ENCODE measurements around the gene SLCO3A1. TPM values are rescaled to one million over a fixed set of nuclear protein-coding genes. Genes with fewer than 3 reads are reported as not detected.
"Not testable (repeated sequence)": the region's sequence is repeated elsewhere in the genome, so short reads cannot be mapped to it uniquely, and the experiment has no call there.

SLCO3A1 gene
- total RNA-seq, 1 experiment from 2014 or later: 1.4 TPM

GRCh38 chr15:91952216-91952615 is 98.7 kb downstream of the SLCO3A1 start:
- Histone ChIP-seq H3K36me3 (replicated peaks; ENCODE audit: control insufficient read depth, insufficient read depth, low read length) (no peaks in the 10 kb centered on the region), H3K4me3 (ENCODE audit: insufficient read depth, low read depth, low read length) (no peak overlapping the region), H3K27me3 (ENCODE audit: control insufficient read depth, insufficient read depth, low read length) (no peaks in the 10 kb centered on the region)
- no peak for DNase-seq

- Histone ChIP-seq H3K4me3 (ENCODE audit: insufficient read depth, low read depth, low read length) (no peak overlapping the region), H3K36me3 (replicated peaks; ENCODE audit: control insufficient read depth, insufficient read depth, low read length) (no peaks in the 10 kb centered on the region), H3K27me3 (ENCODE audit: control insufficient read depth, insufficient read depth, low read length) (no peaks in the 10 kb centered on the region)
- DNase-seq: no peak
Measured at GRCh38 chr15:91953432-91953831, 99.9 kb downstream of the SLCO3A1 start.

DNA sequence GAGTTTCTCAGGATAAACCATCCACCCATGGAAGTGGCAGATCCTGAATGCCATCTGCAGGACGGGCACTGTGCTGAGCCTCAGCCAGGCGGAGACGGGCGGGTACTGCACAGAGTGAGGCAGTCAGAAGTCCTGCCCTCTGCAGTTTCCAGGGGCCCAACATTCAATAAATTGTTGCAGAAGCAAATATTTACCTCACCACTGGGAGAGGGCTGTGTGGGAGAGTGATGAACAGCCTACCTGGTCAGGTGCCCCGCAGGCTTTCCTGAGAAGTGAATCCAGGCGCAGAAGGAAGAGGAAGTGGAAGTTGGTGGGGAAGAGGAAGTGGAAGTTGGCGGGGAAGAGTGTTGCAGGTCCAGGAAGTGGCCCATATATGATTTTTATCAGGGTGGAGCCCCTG is 100.8 kb downstream of the SLCO3A1 start:
- DNase-seq: no peak
- Histone ChIP-seq H3K4me3 (ENCODE audit: insufficient read depth, low read depth, low read length) (no peak overlapping the region), H3K36me3 (replicated peaks; ENCODE audit: control insufficient read depth, insufficient read depth, low read length) (no peaks in the 10 kb centered on the region), H3K27me3 (ENCODE audit: control insufficient read depth, insufficient read depth, low read length) (no peaks in the 10 kb centered on the region)

DNA sequence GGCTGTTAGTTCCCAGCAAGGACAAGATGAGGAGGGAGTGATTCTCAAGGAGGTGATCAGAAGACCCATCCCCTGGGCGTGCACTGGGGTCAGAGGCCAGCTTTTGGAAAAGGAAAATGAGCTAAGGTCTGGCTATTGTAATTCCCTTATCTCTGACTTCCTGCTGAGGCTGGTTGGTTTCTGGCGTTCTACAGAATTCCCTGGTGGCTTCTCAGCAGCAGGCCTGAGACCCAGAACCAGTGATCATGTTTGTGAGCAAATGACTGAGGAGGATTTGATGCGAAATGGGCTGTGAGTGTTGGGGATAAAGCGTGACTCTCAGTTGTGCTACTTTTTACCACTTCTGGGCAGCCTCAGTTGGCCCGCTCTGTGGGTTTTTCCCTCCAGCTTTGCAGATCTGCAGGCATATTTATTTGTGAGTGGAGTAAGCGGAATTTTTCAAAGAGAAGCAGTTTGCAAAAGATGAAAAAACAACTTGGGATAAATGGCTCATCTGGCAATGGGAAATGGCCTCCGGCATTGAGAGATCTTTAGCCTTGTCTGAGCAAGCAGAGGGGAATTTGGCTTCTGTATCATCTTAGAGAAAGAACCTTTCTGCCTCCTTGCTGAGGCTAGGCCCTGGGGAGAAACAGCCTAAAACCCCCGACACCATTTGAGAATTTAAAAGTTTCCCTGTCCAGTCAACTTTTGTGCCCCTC is 102.7 kb downstream of the SLCO3A1 start:
- Histone ChIP-seq H3K36me3 (replicated peaks; ENCODE audit: control insufficient read depth, insufficient read depth, low read length) (no peaks in the 10 kb centered on the region), H3K4me3 (ENCODE audit: insufficient read depth, low read depth, low read length) (no peak overlapping the region), H3K27me3 (ENCODE audit: control insufficient read depth, insufficient read depth, low read length) (no peaks in the 10 kb centered on the region)
- no peak for DNase-seq

- no peak overlapping the region for H3K4me3 ChIP-seq (ENCODE audit: insufficient read depth, low read depth, low read length)
- no peaks in the 10 kb centered on the region for H3K36me3 ChIP-seq (replicated peaks; ENCODE audit: control insufficient read depth, insufficient read depth, low read length)
- H3K27me3 ChIP-seq (ENCODE audit: control insufficient read depth, insufficient read depth, low read length): no peaks in the 10 kb centered on the region
- no peak for DNase-seq
Measured at GRCh38 chr15:91961357-91961756, 107.8 kb downstream of the SLCO3A1 start.

DNA sequence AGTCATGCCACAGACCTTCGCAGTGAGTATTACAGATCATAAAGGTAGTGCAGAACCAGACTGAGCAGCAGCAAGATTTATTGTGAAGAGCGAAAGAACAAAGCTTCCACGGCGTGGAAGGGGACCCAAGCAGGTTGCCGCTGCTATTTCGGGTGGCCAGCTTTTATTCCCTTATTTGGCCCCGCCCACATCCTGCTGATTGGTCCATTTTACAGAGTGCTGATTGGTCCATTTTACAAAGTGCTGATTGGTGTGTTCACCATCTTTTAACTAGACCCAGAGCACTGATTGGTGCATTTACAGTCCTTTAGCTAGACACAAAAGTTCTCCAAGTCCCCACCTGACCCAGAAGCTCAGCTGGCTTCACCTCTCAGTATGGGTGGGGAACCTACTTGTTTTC is 110.2 kb downstream of the SLCO3A1 start:
- not testable (repeated sequence) for H3K36me3 ChIP-seq (replicated peaks; ENCODE audit: control insufficient read depth, insufficient read depth, low read length); DNase-seq

DNA sequence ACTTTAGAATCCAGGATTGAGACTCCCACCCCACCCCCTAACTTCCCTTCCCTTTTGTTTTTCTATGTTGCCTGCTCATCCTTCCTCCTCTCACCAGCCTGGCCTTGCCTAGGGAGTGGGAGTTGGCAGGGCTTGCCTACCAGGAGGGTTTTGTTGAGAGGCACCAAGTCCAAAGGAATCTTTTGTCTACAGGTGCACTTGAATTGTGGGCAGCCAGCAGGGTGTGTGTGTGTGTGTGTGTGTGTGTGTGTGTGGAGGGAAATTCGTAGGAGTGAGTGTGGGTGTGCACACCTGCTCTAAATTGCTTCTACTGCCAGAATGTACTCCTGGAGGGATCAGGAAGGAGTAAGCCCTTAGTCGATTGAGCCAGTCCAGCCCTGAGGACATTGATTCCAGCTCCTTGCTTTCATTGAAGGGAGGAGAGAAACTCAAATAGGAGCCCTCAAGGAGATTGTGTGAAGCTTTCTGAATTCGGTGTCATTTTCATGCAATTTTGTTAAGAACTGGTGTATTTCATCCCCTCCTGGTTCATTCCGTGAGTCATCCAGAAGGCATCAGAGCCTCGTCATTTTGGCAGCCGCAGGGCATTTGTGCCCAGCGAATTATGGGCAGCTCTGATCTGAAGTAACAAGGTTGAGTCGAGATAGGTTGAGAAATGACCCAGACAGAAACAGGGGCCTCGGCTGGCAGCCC is 112.1 kb downstream of the SLCO3A1 start:
- no peak for DNase-seq
- no peaks in the 10 kb centered on the region for H3K36me3 ChIP-seq (replicated peaks; ENCODE audit: control insufficient read depth, insufficient read depth, low read length)
- no peaks in the 10 kb centered on the region for H3K27me3 ChIP-seq (ENCODE audit: control insufficient read depth, insufficient read depth, low read length)
- no peak overlapping the region for H3K4me3 ChIP-seq (ENCODE audit: insufficient read depth, low read depth, low read length)

More for the DNA sequence above, 110.2 kb downstream of the SLCO3A1 start:
- not testable (repeated sequence) for H3K27me3 ChIP-seq (ENCODE audit: control insufficient read depth, insufficient read depth, low read length); H3K4me3 ChIP-seq (ENCODE audit: insufficient read depth, low read depth, low read length)

GRCh38 chr15:91966194-91966552 is 112.7 kb downstream of the SLCO3A1 start:
- Histone ChIP-seq H3K27me3 (ENCODE audit: control insufficient read depth, insufficient read depth, low read length) (no peaks in the 10 kb centered on the region), H3K4me3 (ENCODE audit: insufficient read depth, low read depth, low read length) (no peak overlapping the region), H3K36me3 (replicated peaks; ENCODE audit: control insufficient read depth, insufficient read depth, low read length) (no peaks in the 10 kb centered on the region)
- no peak for DNase-seq

DNA sequence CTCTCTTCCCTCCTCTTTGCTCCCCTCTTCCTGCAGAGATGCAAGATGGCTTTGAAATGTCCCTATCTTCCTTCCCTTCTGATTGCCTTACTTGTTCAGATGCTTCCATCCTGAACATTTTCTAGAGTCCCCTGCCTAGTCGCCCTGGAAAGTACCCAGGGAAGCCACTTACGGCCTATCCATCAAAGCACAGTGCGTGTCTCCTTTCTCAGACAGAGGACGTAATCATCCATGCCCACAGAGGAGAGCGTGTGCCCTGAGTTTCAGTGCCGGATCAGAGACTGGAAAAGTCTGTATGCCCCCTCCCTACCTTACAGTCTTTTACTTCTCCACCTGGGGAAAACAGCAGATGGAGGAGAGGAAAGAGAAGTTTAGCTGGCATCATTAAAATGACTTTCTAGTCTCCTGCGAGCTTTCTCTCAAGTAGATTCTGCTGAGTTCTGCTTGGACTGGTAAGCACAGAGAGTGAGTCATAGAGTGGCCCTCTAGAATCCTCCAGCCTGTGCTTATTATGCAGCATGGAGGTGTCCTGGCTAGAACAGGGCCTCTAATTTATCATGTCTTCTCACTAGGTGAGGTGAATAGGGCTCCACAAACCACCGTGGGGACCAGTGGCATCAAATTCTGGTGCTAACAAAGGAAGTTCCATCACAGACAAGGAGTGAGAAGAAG is 114.6 kb downstream of the SLCO3A1 start:
- no peaks in the 10 kb centered on the region for H3K36me3 ChIP-seq (replicated peaks; ENCODE audit: control insufficient read depth, insufficient read depth, low read length)
- DNase-seq: no peak
- no peaks in the 10 kb centered on the region for H3K27me3 ChIP-seq (ENCODE audit: control insufficient read depth, insufficient read depth, low read length)
- H3K4me3 ChIP-seq (ENCODE audit: insufficient read depth, low read depth, low read length): no peak overlapping the region

- Histone ChIP-seq H3K27me3 (ENCODE audit: control insufficient read depth, insufficient read depth, low read length) (no peaks in the 10 kb centered on the region), H3K36me3 (replicated peaks; ENCODE audit: control insufficient read depth, insufficient read depth, low read length) (no peaks in the 10 kb centered on the region), H3K4me3 (ENCODE audit: insufficient read depth, low read depth, low read length) (no peak overlapping the region)
- peak; percentile 41 for DNase-seq
Measured at GRCh38 chr15:91968610-91969009, 115.1 kb downstream of the SLCO3A1 start.

DNA sequence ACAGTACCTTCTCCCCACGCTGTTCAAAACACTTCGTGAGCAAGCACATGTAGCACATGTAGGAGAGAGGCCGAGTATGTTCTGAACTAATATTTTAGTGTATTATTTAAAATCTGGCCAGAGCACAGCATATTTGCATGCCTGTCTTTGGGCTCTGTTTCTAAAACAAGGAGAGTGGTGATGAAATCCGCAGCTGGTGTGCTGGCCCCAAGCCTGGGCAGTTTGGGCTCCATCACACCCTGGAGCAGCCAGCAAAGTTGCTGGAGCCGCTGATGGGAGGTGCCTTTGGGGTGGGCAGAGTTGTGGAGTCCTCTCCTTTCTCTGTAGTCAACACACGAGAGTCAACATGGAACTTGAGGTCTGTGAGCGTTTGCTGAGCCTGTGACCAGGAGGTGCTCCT is 116.6 kb downstream of the SLCO3A1 start:
- H3K36me3 ChIP-seq (replicated peaks; ENCODE audit: control insufficient read depth, insufficient read depth, low read length): no peaks in the 10 kb centered on the region
- no peak for DNase-seq
- H3K27me3 ChIP-seq (ENCODE audit: control insufficient read depth, insufficient read depth, low read length): no peaks in the 10 kb centered on the region
- H3K4me3 ChIP-seq (ENCODE audit: insufficient read depth, low read depth, low read length): no peak overlapping the region

DNA sequence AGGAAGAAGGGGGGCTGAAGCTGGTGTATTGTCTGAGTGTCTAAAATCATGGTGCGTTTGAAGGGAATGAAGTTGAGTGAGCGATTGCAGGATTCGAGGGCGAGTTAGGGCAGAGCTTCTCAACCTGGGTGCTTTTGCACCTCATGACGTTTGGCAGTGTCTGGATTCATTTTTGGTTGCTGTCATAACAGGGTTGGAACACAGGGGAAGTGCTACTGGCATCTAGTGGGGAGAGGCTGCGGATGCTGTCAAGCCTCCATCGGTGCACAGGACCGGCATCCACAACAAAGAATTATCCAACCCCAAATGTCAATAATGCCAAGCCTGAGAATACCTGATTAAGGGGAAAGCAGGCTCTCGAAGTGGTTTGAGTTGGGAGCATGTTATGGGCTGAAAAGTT is 120.0 kb downstream of the SLCO3A1 start:
- no peaks in the 10 kb centered on the region for H3K27me3 ChIP-seq (ENCODE audit: control insufficient read depth, insufficient read depth, low read length)

DNA sequence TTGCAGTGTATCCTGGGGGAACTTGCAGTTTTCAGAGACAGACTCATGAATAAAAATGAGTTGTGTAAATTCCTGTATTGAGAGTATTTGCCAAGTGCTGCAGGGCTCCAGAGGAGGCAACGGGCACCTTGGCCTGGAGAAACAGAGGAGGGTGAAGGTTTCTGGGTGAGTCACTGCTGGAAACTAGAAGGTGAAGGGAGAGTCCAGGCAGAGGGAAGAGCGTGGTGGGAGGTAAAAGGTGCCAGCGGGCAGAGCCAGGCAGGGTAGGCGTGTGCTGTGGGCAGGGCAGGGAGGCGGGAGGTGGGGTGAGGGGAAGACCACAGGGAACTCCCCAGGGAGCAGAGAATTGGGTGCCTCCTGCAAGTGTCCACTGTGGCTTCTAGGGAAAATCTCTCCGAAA is 120.8 kb downstream of the SLCO3A1 start:
- no peak for DNase-seq
- no peaks in the 10 kb centered on the region for H3K27me3 ChIP-seq (ENCODE audit: control insufficient read depth, insufficient read depth, low read length)

More for the DNA sequence above, 120.0 kb downstream of the SLCO3A1 start:
- DNase-seq: no peak
- no peak overlapping the region for H3K4me3 ChIP-seq (ENCODE audit: insufficient read depth, low read depth, low read length)
- no peaks in the 10 kb centered on the region for H3K36me3 ChIP-seq (replicated peaks; ENCODE audit: control insufficient read depth, insufficient read depth, low read length)

DNA sequence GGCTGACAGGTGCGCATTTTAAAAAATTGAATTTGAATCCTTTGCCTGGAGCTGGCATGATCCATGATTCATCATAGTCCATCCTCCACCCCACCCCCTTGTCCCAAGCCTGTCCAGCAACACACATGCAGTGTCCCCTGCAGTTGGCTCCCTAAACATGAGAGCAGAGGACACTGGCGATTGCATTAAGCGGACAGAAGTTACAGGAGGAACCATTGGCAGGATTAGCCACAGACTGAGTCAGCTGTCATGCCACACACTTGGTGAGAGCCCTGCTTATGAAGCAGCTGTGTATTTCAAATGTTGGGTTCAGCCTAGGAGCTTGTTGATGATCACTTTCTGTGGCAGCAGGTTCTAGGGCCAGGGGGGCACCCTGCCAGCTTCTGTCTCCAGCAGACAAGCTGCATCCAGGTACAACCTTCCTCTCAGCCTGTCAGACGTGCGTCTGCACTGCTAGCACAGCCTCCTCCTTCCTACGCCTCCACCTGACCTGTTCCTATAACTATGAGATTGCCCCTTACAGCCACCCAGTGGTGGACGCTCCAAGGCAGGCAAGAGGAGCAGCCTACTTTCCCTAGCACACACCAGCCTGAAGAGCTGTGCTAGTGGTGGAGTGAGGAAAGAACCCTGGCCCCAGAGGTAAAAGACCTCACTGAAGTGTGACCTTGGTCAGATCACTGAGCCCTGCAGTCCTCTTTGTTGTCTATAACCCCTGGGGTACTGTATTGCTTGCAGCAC is 121.9 kb downstream of the SLCO3A1 start:
- Histone ChIP-seq H3K4me3 (ENCODE audit: insufficient read depth, low read depth, low read length) (no peak overlapping the region), H3K27me3 (ENCODE audit: control insufficient read depth, insufficient read depth, low read length) (no peaks in the 10 kb centered on the region), H3K36me3 (replicated peaks; ENCODE audit: control insufficient read depth, insufficient read depth, low read length) (no peaks in the 10 kb centered on the region)
- DNase-seq: peak; percentile 44

More for the DNA sequence above, 120.8 kb downstream of the SLCO3A1 start:
- no peak overlapping the region for H3K4me3 ChIP-seq (ENCODE audit: insufficient read depth, low read depth, low read length)
- no peaks in the 10 kb centered on the region for H3K36me3 ChIP-seq (replicated peaks; ENCODE audit: control insufficient read depth, insufficient read depth, low read length)
